GM12878 (cell line): Measurements from ENCODE around the gene MEG3. TPM values are rescaled to one million over a fixed set of nuclear protein-coding genes. Genes with fewer than 3 reads are reported as not detected.

ENCODE experiments used
- ATAC-seq: fragments of 200-7000 bp; cut with Tn5 transposase; 3 replicates; pipeline ENCODE4 v1.9.1; 2020; ENCODE audit warnings: mild to moderate bottlenecking, moderate library complexity
- BruUV-seq: library from RNA; stranded (reverse); fragments of 400-500 nt; replicated peaks from 2 replicates; lab custom pipeline; 2021; lab: Mats Ljungman, UMichigan
- CTCF ChIA-PET: fragments of 300-600 bp; sonication (Branson Sonifier 250); formaldehyde crosslinking; extraction: SDS; loops from one replicate; lab custom pipeline; 2021; ENCODE audit warnings: inconsistent platforms; lab: Yijun Ruan, JAX
- POLR2A ChIA-PET: fragments of 350-600 bp; formaldehyde crosslinking; extraction: SDS; loops from one replicate; lab custom pipeline; 2021; ENCODE audit warnings: inconsistent platforms; lab: Charles Lee
- RAD21 ChIA-PET: fragments of 300-600 bp; sonication (Branson Sonifier 250); formaldehyde crosslinking; loops from one replicate; lab custom pipeline; 2023; ENCODE audit warnings: antibody characterized with exemption; ENCODE audit not compliant: unreplicated experiment; lab: Charles Lee
- SMC1A ChIA-PET: fragments of 300-600 bp; sonication (Branson Sonifier 250); formaldehyde crosslinking; loops from one replicate; lab custom pipeline; 2023; ENCODE audit not compliant: unreplicated experiment, uncharacterized antibody; lab: Charles Lee
- DNase-seq: peaks from one replicate; pipeline ENCODE4 v3.0.0-alpha.2; 2011; ENCODE audit warnings: low read depth, low spot score
- FAIRE-seq: peaks from 3 replicates; lab custom pipeline; 2011; peaks lifted over from hg19 to GRCh38; lab: Jason Lieb, UNC
- H2AFZ ChIP-seq: 2 replicates; pipeline ENCODE4 v1.6.0; 2011; ENCODE audit warnings: low read depth, low read length, control low read depth; ENCODE audit not compliant: control insufficient read depth
- H3K27ac ChIP-seq: 2 replicates; pipeline ENCODE4 v1.5.1; 2011; ENCODE audit warnings: control low read depth; ENCODE audit not compliant: control insufficient read depth, insufficient read depth
- H3K27me3 ChIP-seq, 2 experiments: replicated peaks in 1 of 2; 2 replicates each; pipeline versions ENCODE4 v1.6.0 to v1.6.1; 2011; ENCODE audit warnings: low read length in 1 of 2; ENCODE audit not compliant: control insufficient read depth in 2 of 2, insufficient read depth in 2 of 2
- H3K36me3 ChIP-seq, 2 experiments: 2 replicates each; pipeline ENCODE4 v1.5.1; 2011; ENCODE audit warnings: low read length in 1 of 2; ENCODE audit not compliant: control insufficient read depth in 2 of 2, insufficient read depth in 2 of 2
- H3K4me1 ChIP-seq: 2 replicates; pipeline ENCODE4 v1.6.1; 2011; ENCODE audit warnings: mild to moderate bottlenecking, low read length, moderate library complexity, mixed read lengths; ENCODE audit not compliant: control insufficient read depth, insufficient read depth
- H3K4me2 ChIP-seq: 2 replicates; pipeline ENCODE4 v1.6.0; 2011; ENCODE audit warnings: control low read depth; ENCODE audit not compliant: control insufficient read depth, insufficient read depth
- H3K4me3 ChIP-seq: fragments of 200-600 bp; sonication (generic); 2 replicates; pipeline ENCODE4 v1.5.1; 2016
- H3K79me2 ChIP-seq: 2 replicates; pipeline ENCODE4 v1.6.0; 2011; ENCODE audit warnings: low read length; ENCODE audit not compliant: control insufficient read depth, insufficient read depth
- H3K9ac ChIP-seq: 2 replicates; pipeline ENCODE4 v1.8.0; 2011; ENCODE audit warnings: low read length, control low read depth, mixed read lengths; ENCODE audit not compliant: control insufficient read depth, insufficient read depth
- H3K9me3 ChIP-seq: replicated peaks from 3 replicates; pipeline ENCODE4 v1.5.1; 2011; ENCODE audit warnings: mild to moderate bottlenecking, low read length; ENCODE audit not compliant: control insufficient read depth, insufficient read depth
- H4K20me1 ChIP-seq: 2 replicates; pipeline ENCODE4 v1.6.0; 2011; ENCODE audit not compliant: control insufficient read depth, insufficient read depth
- CUX1 ChIP-seq: IDR thresholded peaks from 2 replicates; pipeline ENCODE4 v1.6.1; 2012; ENCODE audit warnings: improper control_type of control experiment, low read depth, low read length; ENCODE audit not compliant: insufficient replicate concordance
- GATAD2B ChIP-seq: fragments of 450-650 bp; conservative IDR thresholded peaks from 2 replicates; pipeline ENCODE4 v1.6.1; 2017; ENCODE audit warnings: low read depth, mild to moderate bottlenecking, moderate library complexity
- POLR2AphosphoS5 ChIP-seq: IDR thresholded peaks from 2 replicates; pipeline ENCODE4 v1.6.1; 2011; ENCODE audit warnings: mild to moderate bottlenecking, low read length, inconsistent platforms
- RAD51 ChIP-seq: fragments of 450-650 bp; IDR thresholded peaks from 2 replicates; pipeline ENCODE4 v1.6.1; 2016; ENCODE audit warnings: moderate library complexity, mild to moderate bottlenecking, inconsistent platforms
- SIX5 ChIP-seq: IDR thresholded peaks from 2 replicates; pipeline ENCODE4 v1.6.1; 2011; ENCODE audit warnings: mild to moderate bottlenecking, low read depth, low read length, moderate library complexity; ENCODE audit not compliant: severe bottlenecking
- SREBF2 ChIP-seq: IDR thresholded peaks from 2 replicates; pipeline ENCODE4 v1.6.1; 2012; ENCODE audit warnings: mild to moderate bottlenecking, low read length
- ZNF687 ChIP-seq: fragments of 450-650 bp; IDR thresholded peaks from 2 replicates; pipeline ENCODE4 v1.6.1; 2017; ENCODE audit warnings: mild to moderate bottlenecking, moderate library complexity
- WGBS: methylation state at CpG from one replicate; pipeline ENCODE4 v1.1.6; 2016; ENCODE audit warnings: low lambda C conversion rate; ENCODE audit not compliant: insufficient replicate concordance, insufficient coverage; ENCODE audit errors: missing lambda C conversion rate; 5-methylcytosine and 5-hydroxymethylcytosine counted together
- in situ Hi-C: fragments of 300-500 bp; cut with MboI; formaldehyde crosslinking; loops from 9 replicates; pipeline ENCODE4 v1.14.3; 2018; ENCODE audit warnings: mixed read lengths
- intact Hi-C: fragments of 100-400 bp; cut with micrococcal nuclease; formaldehyde crosslinking; loops from one replicate; pipeline ENCODE4 v1.14.2; 2022; ENCODE audit not compliant: unreplicated experiment
- polyA plus RNA-seq, 11 experiments: library from polyadenylated mRNA; depleted of rRNA in 4 of 11; unstranded in 6 of 11; stranded (reverse) in 5 of 11; fragments of >200 nt; fragmentation: Nextera tagmentation in 4 of 11; fragmentation: Illumina TruSeq in 1 of 11; extraction: Ambion mirVana in 4 of 11; extraction: Trizol in 1 of 11; gene quantifications; 1 replicate in 1 of 11; 2 replicates in 10 of 11; pipeline versions ENCODE4 v1.2.1 to v1.2.3, GENCODE V29; 2011 to 2016; ENCODE audit warnings: inconsistent platforms in 2 of 11, missing spikeins in 2 of 11, low read depth in 1 of 11
- total RNA-seq, 4 experiments: library from RNA; depleted of rRNA in 3 of 4; stranded (reverse); fragments of >200 nt in 3 of 4; fragmentation: Illumina TruSeq in 1 of 4; extraction: Trizol in 1 of 4; gene quantifications; 2 replicates each; pipeline versions ENCODE4 v1.2.1 to v1.2.3, GENCODE V29; 2013 to 2021
- TF ChIP-seq, protein P1 (sequence below): fragments of 450-650 bp; IDR thresholded peaks from 2 replicates; pipeline ENCODE4 v1.6.1; 2016; ENCODE audit warnings: mild to moderate bottlenecking

The MEG3 gene
- total and polyA plus RNA-seq, 10 of the 15 experiments (the other 5 are each of a cell fraction or from before 2014, with no cell fraction given) = 0.03 to 2.9 (median 0.95) TPM; not detected in 7

- CTCF ChIA-PET = no interaction called here
- TF ChIP-seq GATAD2B = no peak
- no peak for TF ChIP-seq ZNF687
- no peak for TF ChIP-seq SREBF2
- no peak for TF ChIP-seq CUX1
- no peak for TF ChIP-seq SIX5
- no peak for TF ChIP-seq RAD51
- no peak for TF ChIP-seq POLR2AphosphoS5
- TF ChIP-seq, protein P1, sequence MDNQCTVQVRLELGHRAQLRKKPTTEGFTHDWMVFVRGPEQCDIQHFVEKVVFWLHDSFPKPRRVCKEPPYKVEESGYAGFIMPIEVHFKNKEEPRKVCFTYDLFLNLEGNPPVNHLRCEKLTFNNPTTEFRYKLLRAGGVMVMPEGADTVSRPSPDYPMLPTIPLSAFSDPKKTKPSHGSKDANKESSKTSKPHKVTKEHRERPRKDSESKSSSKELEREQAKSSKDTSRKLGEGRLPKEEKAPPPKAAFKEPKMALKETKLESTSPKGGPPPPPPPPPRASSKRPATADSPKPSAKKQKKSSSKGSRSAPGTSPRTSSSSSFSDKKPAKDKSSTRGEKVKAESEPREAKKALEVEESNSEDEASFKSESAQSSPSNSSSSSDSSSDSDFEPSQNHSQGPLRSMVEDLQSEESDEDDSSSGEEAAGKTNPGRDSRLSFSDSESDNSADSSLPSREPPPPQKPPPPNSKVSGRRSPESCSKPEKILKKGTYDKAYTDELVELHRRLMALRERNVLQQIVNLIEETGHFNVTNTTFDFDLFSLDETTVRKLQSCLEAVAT = no peak
These were observed 57.3 kb downstream of the MEG3 start for GRCh38 chr14:100882991-100883788.

More at GRCh38 chr14:100882991-100883788, 57.3 kb downstream of the MEG3 start:
- H3K79me2 ChIP-seq = no peaks in the 10 kb centered on the region
- no peak overlapping the region for H3K4me3 ChIP-seq
- H3K36me3 ChIP-seq = no peaks in the 10 kb centered on the region
- ATAC-seq (no peak), DNase-seq (no peak), FAIRE-seq (no peak)
- no peak overlapping the region for H2AFZ ChIP-seq
- WGBS = 73% methylated on average over 46 of the region's 46 CpGs
- intact Hi-C loops = no loop called here
- H3K27me3 ChIP-seq = no peaks in the 10 kb centered on the region
- no peaks in the 10 kb centered on the region; the same call in 2 of the 3 replicates for H3K9me3 ChIP-seq
- no peak overlapping the region for H3K9ac ChIP-seq
- H4K20me1 ChIP-seq = no peaks in the 10 kb centered on the region
- H3K27ac ChIP-seq = no peak overlapping the region
- RAD21 ChIA-PET = no interaction called here
- BruUV-seq = no TSS peak
- no peak overlapping the region for H3K4me2 ChIP-seq
- SMC1A ChIA-PET = no interaction called here
- in situ Hi-C loops = no loop called here
- POLR2A ChIA-PET = no interaction called here
- no peaks in the 10 kb centered on the region for H3K4me1 ChIP-seq
